Osteoblast (primary cell): Measurements from ENCODE around the gene KCTD11. TPM values are rescaled to one million over a fixed set of nuclear protein-coding genes. Genes with fewer than 3 reads are reported as not detected.

Experiments
- DNase-seq: peaks from one replicate; pipeline ENCODE4 v3.0.0; 2011; ENCODE audit warnings: low spot score, mixed read lengths; ENCODE audit not compliant: insufficient read length; ENCODE audit errors: missing footprints
- H2AFZ ChIP-seq: 2 replicates; pipeline ENCODE4 v1.6.0; 2011; ENCODE audit warnings: mild to moderate bottlenecking, low read length
- H3K27ac ChIP-seq: 2 replicates; pipeline ENCODE4 v1.5.1; 2011; ENCODE audit warnings: mild to moderate bottlenecking, low read depth, low read length, moderate library complexity
- H3K27me3 ChIP-seq: 2 replicates; pipeline ENCODE4 v1.6.0; 2012; ENCODE audit warnings: mild to moderate bottlenecking, control low read depth, inconsistent platforms, low read length, moderate library complexity; ENCODE audit not compliant: insufficient read depth
- H3K36me3 ChIP-seq: 2 replicates; pipeline ENCODE4 v1.5.1; 2011; ENCODE audit warnings: mild to moderate bottlenecking, low read length, control low read depth, moderate library complexity; ENCODE audit not compliant: insufficient read depth
- H3K4me1 ChIP-seq: 2 replicates; pipeline ENCODE4 v1.5.1; 2011; ENCODE audit warnings: mild to moderate bottlenecking, low read length, control low read depth, moderate library complexity; ENCODE audit not compliant: insufficient read depth
- H3K4me2 ChIP-seq: 2 replicates; pipeline ENCODE4 v1.6.0; 2011; ENCODE audit warnings: mild to moderate bottlenecking, low read length; ENCODE audit not compliant: insufficient read depth
- H3K4me3 ChIP-seq: fragments of 200-600 bp; sonication (generic); 3 replicates; pipeline ENCODE4 v1.5.1; 2012; ENCODE audit warnings: mild to moderate bottlenecking, low read length, inconsistent platforms; ENCODE audit not compliant: insufficient read depth
- H3K79me2 ChIP-seq: 2 replicates; pipeline ENCODE4 v1.6.0; 2012; ENCODE audit warnings: mild to moderate bottlenecking, low read length, control low read depth, inconsistent platforms; ENCODE audit not compliant: insufficient read depth
- H3K9me3 ChIP-seq: 2 replicates; pipeline ENCODE4 v1.5.1; 2011; ENCODE audit warnings: low read depth, low read length, control low read depth
- H4K20me1 ChIP-seq: 2 replicates; pipeline ENCODE4 v1.6.0; 2012; ENCODE audit warnings: mild to moderate bottlenecking, low read length, control low read depth; ENCODE audit not compliant: insufficient read depth
- total RNA-seq: library from RNA; depleted of rRNA; stranded (reverse); fragments of >200 nt; gene quantifications from 2 replicates; pipeline ENCODE4 v1.2.3, GENCODE V29; 2012
- TF ChIP-seq, protein P1 (sequence below): IDR thresholded peaks from 2 replicates; pipeline ENCODE4 v1.5.1; 2011; ENCODE audit warnings: mild to moderate bottlenecking, low read depth, low read length, moderate library complexity; ENCODE audit errors: extremely low read depth

The KCTD11 gene
- total RNA-seq, 1 donor = 11.9 TPM

DNA sequence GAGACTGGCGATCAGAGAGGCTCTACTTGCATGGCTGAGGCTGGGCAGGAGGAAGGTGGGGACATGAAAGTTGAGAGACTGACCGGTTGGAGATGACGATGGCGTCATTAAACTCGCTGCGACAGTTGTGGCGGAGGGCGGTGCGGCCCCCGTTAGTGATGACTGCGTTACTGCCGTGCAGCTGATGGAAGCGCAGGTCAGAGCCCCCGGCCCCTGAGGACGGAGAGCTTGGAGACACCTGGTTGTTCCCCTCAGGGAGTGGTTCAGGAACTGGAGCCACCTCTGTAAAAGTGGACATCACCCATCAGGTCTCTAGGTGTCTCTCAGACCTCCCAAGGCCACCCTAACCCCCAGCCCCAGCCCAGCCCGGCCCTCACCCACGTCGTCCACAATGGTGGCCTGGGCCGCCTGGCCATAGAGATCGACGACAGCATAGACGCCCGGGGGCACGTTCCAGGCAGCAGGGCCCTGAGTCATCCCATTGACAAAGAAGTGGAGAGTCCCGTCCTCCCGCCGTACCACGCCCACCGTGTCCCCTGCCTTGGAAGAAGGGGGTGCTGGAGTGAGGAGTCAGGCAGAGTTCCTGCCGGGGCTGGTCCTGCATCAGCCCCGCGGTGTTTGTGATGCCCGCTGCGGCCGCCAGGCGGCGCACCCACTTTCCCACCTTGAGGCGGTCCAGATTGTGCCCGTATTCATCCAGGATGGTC lies 28.1 kb upstream of the KCTD11 start:
- TF ChIP-seq, protein P1, sequence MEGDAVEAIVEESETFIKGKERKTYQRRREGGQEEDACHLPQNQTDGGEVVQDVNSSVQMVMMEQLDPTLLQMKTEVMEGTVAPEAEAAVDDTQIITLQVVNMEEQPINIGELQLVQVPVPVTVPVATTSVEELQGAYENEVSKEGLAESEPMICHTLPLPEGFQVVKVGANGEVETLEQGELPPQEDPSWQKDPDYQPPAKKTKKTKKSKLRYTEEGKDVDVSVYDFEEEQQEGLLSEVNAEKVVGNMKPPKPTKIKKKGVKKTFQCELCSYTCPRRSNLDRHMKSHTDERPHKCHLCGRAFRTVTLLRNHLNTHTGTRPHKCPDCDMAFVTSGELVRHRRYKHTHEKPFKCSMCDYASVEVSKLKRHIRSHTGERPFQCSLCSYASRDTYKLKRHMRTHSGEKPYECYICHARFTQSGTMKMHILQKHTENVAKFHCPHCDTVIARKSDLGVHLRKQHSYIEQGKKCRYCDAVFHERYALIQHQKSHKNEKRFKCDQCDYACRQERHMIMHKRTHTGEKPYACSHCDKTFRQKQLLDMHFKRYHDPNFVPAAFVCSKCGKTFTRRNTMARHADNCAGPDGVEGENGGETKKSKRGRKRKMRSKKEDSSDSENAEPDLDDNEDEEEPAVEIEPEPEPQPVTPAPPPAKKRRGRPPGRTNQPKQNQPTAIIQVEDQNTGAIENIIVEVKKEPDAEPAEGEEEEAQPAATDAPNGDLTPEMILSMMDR = peak; percentile 80

DNA sequence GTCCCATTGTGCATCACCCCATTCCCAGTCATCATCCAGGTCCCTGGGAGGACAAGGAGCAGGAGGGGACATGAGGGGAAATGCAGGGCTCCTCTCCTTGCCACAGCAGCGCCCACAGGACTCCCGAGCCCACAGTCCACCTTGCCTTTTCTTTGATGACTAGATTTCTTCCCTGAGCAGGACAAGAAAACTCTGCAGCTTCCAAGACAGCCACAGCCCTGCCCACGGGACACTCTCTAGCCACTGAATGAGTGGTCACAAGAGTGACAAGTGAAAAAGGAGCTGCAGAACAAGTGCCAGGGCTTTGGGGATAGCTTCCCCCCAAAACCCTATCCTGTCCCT lies 27.6 kb upstream of the KCTD11 start:
- TF ChIP-seq, protein P1 = no peak
- Histone ChIP-seq H3K4me2 (no peak overlapping the region), H3K27me3 (no peaks in the 10 kb centered on the region), H3K4me1 (peaks cover 9% of the 10 kb centered on the region), H4K20me1 (peaks cover 3% of the 10 kb centered on the region), H3K4me3 (no peak overlapping the region), H3K27ac (no peak overlapping the region), H3K79me2 (peaks cover 19% of the 10 kb centered on the region), H3K9me3 (no peaks in the 10 kb centered on the region), H3K36me3 (peaks cover 62% of the 10 kb centered on the region), H2AFZ (no peak overlapping the region)
- DNase-seq = peak; percentile 83

More for the DNA sequence above, 28.1 kb upstream of the KCTD11 start:
- H3K4me3 ChIP-seq = no peak overlapping the region
- peaks cover 65% of the 10 kb centered on the region for H3K36me3 ChIP-seq
- peaks cover 9% of the 10 kb centered on the region for H3K4me1 ChIP-seq
- no peak overlapping the region for H3K4me2 ChIP-seq
- peaks cover 19% of the 10 kb centered on the region for H3K79me2 ChIP-seq
- no peak overlapping the region for H3K27ac ChIP-seq
- H4K20me1 ChIP-seq = peaks cover 3% of the 10 kb centered on the region
- peak; percentile 98 for DNase-seq
- no peaks in the 10 kb centered on the region for H3K27me3 ChIP-seq
- H2AFZ ChIP-seq = no peak overlapping the region
- no peaks in the 10 kb centered on the region for H3K9me3 ChIP-seq

DNA sequence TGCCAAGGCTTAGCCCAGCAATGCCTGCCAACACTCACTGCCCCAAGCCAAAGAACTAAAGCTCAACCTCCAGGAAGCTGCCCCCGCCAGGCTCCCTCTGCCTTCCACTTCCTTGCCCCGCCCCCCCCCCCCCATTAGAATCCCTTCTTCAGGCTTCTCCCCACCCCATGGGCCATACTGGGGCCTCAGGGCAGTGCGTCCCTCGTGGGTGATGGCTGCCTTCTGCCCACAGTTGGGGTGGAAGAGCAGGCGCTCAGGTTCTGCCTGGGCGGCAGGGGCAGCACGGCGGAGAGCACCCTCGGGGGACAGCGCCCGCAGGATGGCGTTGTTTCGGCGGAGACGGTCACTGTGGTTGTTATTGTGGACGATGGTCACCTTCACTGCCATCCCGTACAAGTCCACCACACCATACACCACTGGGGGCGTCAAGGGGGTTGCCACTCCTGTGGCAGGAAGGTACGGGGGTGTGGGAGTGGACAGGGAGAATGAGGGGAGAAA lies 26.9 kb upstream of the KCTD11 start:
- no peaks in the 10 kb centered on the region for H3K27me3 ChIP-seq
- peaks cover 3% of the 10 kb centered on the region for H4K20me1 ChIP-seq
- no peaks in the 10 kb centered on the region for H3K9me3 ChIP-seq
- no peak overlapping the region for H3K4me2 ChIP-seq
- no peak overlapping the region for H3K4me3 ChIP-seq
- DNase-seq = peak; percentile 68
- peaks cover 19% of the 10 kb centered on the region for H3K79me2 ChIP-seq
- TF ChIP-seq, protein P1 = no peak
- peaks cover 9% of the 10 kb centered on the region for H3K4me1 ChIP-seq
- no peak overlapping the region for H3K27ac ChIP-seq
- H3K36me3 ChIP-seq = peaks cover 61% of the 10 kb centered on the region
- H2AFZ ChIP-seq = no peak overlapping the region

DNA sequence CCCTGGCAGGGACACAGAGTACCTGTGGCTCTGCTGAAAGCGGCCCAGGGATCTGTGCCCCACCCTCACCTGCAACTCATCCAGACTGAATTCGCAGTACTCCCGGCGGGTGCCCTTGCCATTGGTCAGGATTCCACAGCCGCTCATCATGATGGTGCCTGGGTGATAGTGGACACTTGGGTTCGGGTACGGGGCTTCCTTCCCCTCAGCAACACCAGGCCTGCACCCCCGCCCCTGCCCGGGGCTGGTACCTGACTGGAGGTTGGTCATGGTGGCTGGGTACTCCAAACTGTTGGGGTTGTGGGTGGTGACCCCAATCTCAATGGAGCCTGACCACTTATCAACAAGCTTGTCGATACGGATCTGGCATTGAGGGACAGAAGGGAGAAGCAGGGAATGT lies 25.8 kb upstream of the KCTD11 start:
- H3K36me3 ChIP-seq = peaks cover 50% of the 10 kb centered on the region
- H3K79me2 ChIP-seq = peaks cover 19% of the 10 kb centered on the region
- H3K27ac ChIP-seq = no peak overlapping the region
- TF ChIP-seq, protein P1 = no peak
- H3K4me3 ChIP-seq = no peak overlapping the region
- no peaks in the 10 kb centered on the region for H3K9me3 ChIP-seq
- no peak overlapping the region for H3K4me2 ChIP-seq
- peaks cover 12% of the 10 kb centered on the region for H3K4me1 ChIP-seq
- peak; percentile 37 for DNase-seq
- H4K20me1 ChIP-seq = peaks cover 3% of the 10 kb centered on the region
- H3K27me3 ChIP-seq = no peaks in the 10 kb centered on the region
- H2AFZ ChIP-seq = no peak overlapping the region
